SK-N-SH (cell line): Measurements from ENCODE around the gene NLGN1. TPM values are rescaled to one million over a fixed set of nuclear protein-coding genes. Genes with fewer than 3 reads are reported as not detected.

Experiments used
- CTCF ChIA-PET: fragments of 300-600, 350-600 bp; formaldehyde crosslinking; extraction: SDS; loops from one replicate; lab custom pipeline; 2021; lab: Yijun Ruan, JAX
- POLR2A ChIA-PET: fragments of 350-600 bp; sonication (Branson Sonifier 250); formaldehyde crosslinking; extraction: SDS; loops from one replicate; lab custom pipeline; 2020; ENCODE audit warnings: antibody characterized with exemption, inconsistent platforms; lab: Yijun Ruan, JAX
- DNase-seq: peaks from one replicate; pipeline ENCODE4 v3.0.0; 2012
- H2AFZ ChIP-seq: fragments of 200-600 bp; sonication (generic); 2 replicates; pipeline ENCODE4 v1.8.1; 2016; ENCODE audit warnings: antibody characterized with exemption, mild to moderate bottlenecking, low read depth
- H3F3A ChIP-seq: fragments of 200-600 bp; sonication (generic); replicated peaks from 2 replicates; pipeline ENCODE3; 2016; ENCODE audit warnings: antibody characterized with exemption, mild to moderate bottlenecking; ENCODE audit not compliant: insufficient read depth
- H3K27ac ChIP-seq, 2 experiments: fragments of 200-500 bp in 1 of 2; fragments of 200-600 bp in 1 of 2; sonication (Bioruptor generic) in 1 of 2; sonication (generic), shearing (Covaris generic) in 1 of 2; 2 replicates each; pipeline versions ENCODE4 v1.5.1 to v1.6.1; 2014 to 2016; ENCODE audit warnings: low read depth in 2 of 2, inconsistent platforms in 1 of 2, low read length in 1 of 2, mild to moderate bottlenecking in 1 of 2, mixed read lengths in 1 of 2
- H3K27me3 ChIP-seq: fragments of 200-600 bp; sonication (generic), shearing (Covaris generic); 2 replicates; pipeline ENCODE4 v1.6.1; 2016; ENCODE audit warnings: mixed run types; ENCODE audit not compliant: insufficient read depth
- H3K36me3 ChIP-seq, 2 experiments: fragments of 200-500 bp in 1 of 2; fragments of 200-600 bp in 1 of 2; sonication (Bioruptor generic) in 1 of 2; sonication (generic) in 1 of 2; replicated peaks in 1 of 2; 2 replicates each; pipeline versions ENCODE3 to v1.5.1; 2014 to 2016; ENCODE audit warnings: low read length in 1 of 2, mild to moderate bottlenecking in 1 of 2; ENCODE audit not compliant: insufficient read depth in 2 of 2, control insufficient read depth in 1 of 2
- H3K4me1 ChIP-seq, 2 experiments: fragments of 200-500 bp in 1 of 2; fragments of 200-600 bp in 1 of 2; sonication (Bioruptor generic) in 1 of 2; sonication (generic), shearing (Covaris generic) in 1 of 2; 2 replicates each; pipeline versions ENCODE4 v1.5.1 to v1.6.1; 2014 to 2016; ENCODE audit warnings: low read depth in 1 of 2, low read length in 1 of 2, mixed run types in 1 of 2; ENCODE audit not compliant: insufficient read depth in 2 of 2, control insufficient read depth in 1 of 2
- H3K4me2 ChIP-seq: fragments of 200-600 bp; sonication (generic), shearing (Covaris generic); 2 replicates; pipeline ENCODE4 v1.6.1; 2017; ENCODE audit warnings: mixed run types
- H3K4me3 ChIP-seq, 2 experiments: fragments of 200-500 bp in 1 of 2; fragments of 200-600 bp in 1 of 2; sonication (Bioruptor generic) in 1 of 2; sonication (generic), shearing (Covaris generic) in 1 of 2; 2 replicates each; pipeline versions ENCODE4 v1.5.1 to v1.8.1; 2014 to 2016; ENCODE audit warnings: low read depth in 2 of 2, inconsistent platforms in 1 of 2, low read length in 1 of 2, mild to moderate bottlenecking in 1 of 2, mixed read lengths in 1 of 2, moderate library complexity in 1 of 2
- H3K79me2 ChIP-seq: fragments of 200-600 bp; sonication (generic); 2 replicates; pipeline ENCODE4 v1.8.1; 2017; ENCODE audit warnings: mild to moderate bottlenecking; ENCODE audit not compliant: insufficient read depth
- H3K9ac ChIP-seq: fragments of 200-600 bp; sonication (generic); 2 replicates; pipeline ENCODE4 v1.6.1; 2017; ENCODE audit warnings: mixed run types
- H3K9me2 ChIP-seq: fragments of 200-600 bp; sonication (generic); 2 replicates; pipeline ENCODE4 v1.6.1; 2017; ENCODE audit warnings: mixed run types
- H3K9me3 ChIP-seq: fragments of 200-600 bp; sonication (generic); 2 replicates; pipeline ENCODE4 v1.6.1; 2017; ENCODE audit warnings: mixed run types, mild to moderate bottlenecking, moderate library complexity
- H4K20me1 ChIP-seq: fragments of 200-600 bp; sonication (generic); 2 replicates; pipeline ENCODE4 v1.6.1; 2017; ENCODE audit warnings: mild to moderate bottlenecking, mixed run types; ENCODE audit not compliant: insufficient read depth
- CHD2 ChIP-seq: fragments of 150-350 bp; IDR thresholded peaks from 2 replicates; pipeline ENCODE4 v1.6.1; 2018; ENCODE audit warnings: low read length; ENCODE audit not compliant: partially characterized antibody
- CTCF ChIP-seq: fragments of 200-600 bp; sonication (generic); IDR thresholded peaks from 2 replicates; pipeline ENCODE4 v1.6.1; 2017; ENCODE audit warnings: antibody characterized with exemption, mild to moderate bottlenecking, moderate library complexity
- ELF1 ChIP-seq: IDR thresholded peaks from 2 replicates; pipeline ENCODE4 v1.4.0; 2012
- FOXJ3 ChIP-seq: sonication (generic); formaldehyde crosslinking; IDR thresholded peaks from 2 replicates; pipeline ENCODE4 v1.5.1; 2020; ENCODE audit warnings: mild to moderate bottlenecking, missing genetic modification reagents
- FOXM1 ChIP-seq: IDR thresholded peaks from 2 replicates; pipeline ENCODE4 v1.4.0; 2012; ENCODE audit warnings: low read depth, mild to moderate bottlenecking
- GABPA ChIP-seq: IDR thresholded peaks from 2 replicates; pipeline ENCODE4 v1.4.0; 2012; ENCODE audit warnings: low read depth, mild to moderate bottlenecking
- GATA2 ChIP-seq: sonication (generic); formaldehyde crosslinking; IDR thresholded peaks from 2 replicates; pipeline ENCODE4 v1.5.0; 2020; ENCODE audit warnings: mild to moderate bottlenecking, missing genetic modification reagents
- MEF2A ChIP-seq: IDR thresholded peaks from 2 replicates; pipeline ENCODE4 v1.4.0; 2012; ENCODE audit warnings: low read depth, borderline replicate concordance
- MXI1 ChIP-seq: IDR thresholded peaks from 2 replicates; pipeline ENCODE4 v1.6.1; 2012; ENCODE audit warnings: mild to moderate bottlenecking, low read depth, low read length, improper control_type of control experiment
- NFIC ChIP-seq: IDR thresholded peaks from 2 replicates; pipeline ENCODE4 v1.4.0; 2012; ENCODE audit warnings: borderline replicate concordance
- NRF1 ChIP-seq: IDR thresholded peaks from 2 replicates; pipeline ENCODE4 v1.6.1; 2012; ENCODE audit warnings: low read depth, mild to moderate bottlenecking, low read length
- POLR2AphosphoS5 ChIP-seq: IDR thresholded peaks from 2 replicates; pipeline ENCODE4 v1.6.1; 2012; ENCODE audit warnings: low read depth, low read length
- RAD21 ChIP-seq: IDR thresholded peaks from 2 replicates; pipeline ENCODE4 v1.6.1; 2012; ENCODE audit warnings: mild to moderate bottlenecking, low read length
- REST ChIP-seq: IDR thresholded peaks from 2 replicates; pipeline ENCODE4 v1.6.1; 2012; ENCODE audit warnings: mild to moderate bottlenecking, low read depth, low read length, moderate library complexity
- RFX5 ChIP-seq: IDR thresholded peaks from 2 replicates; pipeline ENCODE4 v1.6.1; 2012; ENCODE audit warnings: mild to moderate bottlenecking, improper control_type of control experiment, low read length
- RXRA ChIP-seq: IDR thresholded peaks from 2 replicates; pipeline ENCODE4 v1.4.0; 2012; ENCODE audit warnings: low read depth, mild to moderate bottlenecking, borderline replicate concordance
- SMC3 ChIP-seq: IDR thresholded peaks from 2 replicates; pipeline ENCODE4 v1.6.1; 2012; ENCODE audit warnings: low read depth, low read length, improper control_type of control experiment
- TAF1 ChIP-seq: IDR thresholded peaks from 2 replicates; pipeline ENCODE4 v1.6.1; 2012; ENCODE audit warnings: low read depth, mild to moderate bottlenecking, low read length, moderate library complexity, borderline replicate concordance
- TEAD4 ChIP-seq: IDR thresholded peaks from 2 replicates; pipeline ENCODE4 v1.4.0; 2012; ENCODE audit warnings: mild to moderate bottlenecking, borderline replicate concordance; ENCODE audit not compliant: insufficient read depth
- USF1 ChIP-seq: IDR thresholded peaks from 2 replicates; pipeline ENCODE4 v1.4.0; 2012; ENCODE audit warnings: low read depth, borderline replicate concordance
- USF2 ChIP-seq: fragments of 150-350 bp; IDR thresholded peaks from 2 replicates; pipeline ENCODE4 v1.6.1; 2017; ENCODE audit warnings: antibody characterized with exemption, low read length, low read depth, borderline replicate concordance
- YY1 ChIP-seq: IDR thresholded peaks from 2 replicates; pipeline ENCODE4 v1.4.0; 2012; ENCODE audit warnings: low read depth, mild to moderate bottlenecking
- WGBS: methylation state at CpG from one replicate; pipeline ENCODE4 v1.1.6; 2017; ENCODE audit warnings: low lambda C conversion rate; 5-methylcytosine and 5-hydroxymethylcytosine counted together
- polyA plus RNA-seq, 3 experiments: library from polyadenylated mRNA; depleted of rRNA; stranded (reverse); fragments of >200 nt; gene quantifications; 2 replicates each; pipeline ENCODE4 v1.2.3, GENCODE V29; 2012

The NLGN1 gene
- polyA plus RNA-seq, 1 of the 3 experiments (the other 2 are of a cell fraction): 1.5 TPM

- TF ChIP-seq POLR2AphosphoS5 (no peak), REST (no peak), RAD21 (peak; percentile 62), NRF1 (peak; percentile 20; the same call in 1 of the 2 replicates), USF2 (no peak), GATA2 (CRISPR knock-in tag) (no peak), FOXJ3 (CRISPR knock-in tag) (no peak), NFIC (no peak), SMC3 (peak; percentile 67), GABPA (no peak), CHD2 (no peak), USF1 (no peak), TAF1 (no peak), FOXM1 (no peak), RXRA (no peak), YY1 (no peak), TEAD4 (no peak), MEF2A (no peak), CTCF (peak; percentile 83), MXI1 (no peak), RFX5 (no peak), ELF1 (no peak)
- Histone ChIP-seq H3K4me3 (no peak overlapping the region), H3K9ac (no peak overlapping the region), H3K4me1 (no peaks in the 10 kb centered on the region), H3K36me3 (no peaks in the 10 kb centered on the region), H2AFZ (peak overlapping the region; percentile 56; the same call in 1 of the 2 replicates), H3F3A (no peaks in the 10 kb centered on the region), H3K27me3 (no peaks in the 10 kb centered on the region), H3K9me2 (no peaks in the 10 kb centered on the region), H3K79me2 (no peaks in the 10 kb centered on the region), H4K20me1 (no peaks in the 10 kb centered on the region), H3K27ac (no peak overlapping the region), H3K9me3 (no peaks in the 10 kb centered on the region), H3K4me2 (no peak overlapping the region)
- DNase-seq: peak; percentile 26
- ChIA-PET CTCF (interaction anchor here (0.6 to 4.9 kb wide), 19 partner anchors 9 to 1202 kb away, joined by 3 to 29 read pairs (median 4); no protein-coding TSS in a partner anchor), POLR2A (no interaction called here)
- WGBS: 17% methylated on average over 3 of the region's 3 CpGs
Observed at GRCh38 chr3:173553635-173554280, 156.2 kb downstream of the NLGN1 start.
